Loucy (cell line): Measurements from ENCODE around the gene THSD7A.
A peak's percentile ranks its signal among the peaks of the same experiment; 100 is the strongest.

Source experiments
- H2AFZ ChIP-seq: fragments of 200-600 bp; sonication (generic); 2 replicates; pipeline ENCODE4 v1.6.0; 2016; ENCODE audit warnings: antibody characterized with exemption, mild to moderate bottlenecking, low read length, moderate library complexity
- H3F3A ChIP-seq: fragments of 200-600 bp; 2 replicates; pipeline ENCODE4 v1.6.0; 2016; ENCODE audit warnings: antibody characterized with exemption, low read depth, mild to moderate bottlenecking
- H3K27me3 ChIP-seq: fragments of 200-600 bp; sonication (generic); 2 replicates; pipeline ENCODE4 v1.6.1; 2014; ENCODE audit warnings: low read length, mild to moderate bottlenecking; ENCODE audit not compliant: insufficient read depth, poor library complexity, severe bottlenecking
- H3K36me3 ChIP-seq: fragments of 200-600 bp; sonication (generic); 2 replicates; pipeline ENCODE4 v1.6.1; 2016; ENCODE audit warnings: low read length; ENCODE audit not compliant: insufficient read depth
- H3K4me1 ChIP-seq: fragments of 200-600 bp; sonication (generic); 2 replicates; pipeline ENCODE4 v1.5.1; 2014; ENCODE audit warnings: low read length, mild to moderate bottlenecking; ENCODE audit not compliant: insufficient read depth, poor library complexity, severe bottlenecking
- H3K4me2 ChIP-seq: fragments of 200-600 bp; sonication (generic); 2 replicates; pipeline ENCODE4 v1.6.0; 2014; ENCODE audit warnings: antibody characterized with exemption, low read length, low read depth, mild to moderate bottlenecking; ENCODE audit not compliant: poor library complexity, severe bottlenecking
- H3K4me3 ChIP-seq: fragments of 200-600 bp; sonication (generic); 2 replicates; pipeline ENCODE4 v1.5.1; 2014; ENCODE audit warnings: low read length, mild to moderate bottlenecking, mixed read lengths; ENCODE audit not compliant: poor library complexity, severe bottlenecking
- H3K79me2 ChIP-seq: fragments of 200-600 bp; sonication (generic); 2 replicates; pipeline ENCODE4 v1.6.1; 2014; ENCODE audit warnings: low read length; ENCODE audit not compliant: insufficient read depth
- H3K9ac ChIP-seq: fragments of 200-600 bp; sonication (generic); 2 replicates; pipeline ENCODE4 v1.6.0; 2014; ENCODE audit warnings: mild to moderate bottlenecking, low read depth, low read length, moderate library complexity; ENCODE audit not compliant: poor library complexity, severe bottlenecking
- H3K9me2 ChIP-seq: fragments of 200-600 bp; sonication (generic); replicated peaks from 2 replicates; pipeline ENCODE4 v1.6.1; 2016; ENCODE audit warnings: low read depth, low read length, mixed read lengths
- H3K9me3 ChIP-seq: fragments of 200-600 bp; sonication (generic); 2 replicates; pipeline ENCODE4 v1.6.1; 2014; ENCODE audit warnings: mild to moderate bottlenecking, antibody characterized with exemption, low read length, low read depth; ENCODE audit not compliant: insufficient read depth
- H4K20me1 ChIP-seq: fragments of 200-600 bp; sonication (generic); 2 replicates; pipeline ENCODE4 v1.6.0; 2014; ENCODE audit warnings: antibody characterized with exemption, low read length, mild to moderate bottlenecking; ENCODE audit not compliant: insufficient read depth, poor library complexity, severe bottlenecking
- CTCF ChIP-seq: fragments of 200-600 bp; sonication (generic); conservative IDR thresholded peaks from 2 replicates; pipeline ENCODE4 v1.5.1; 2014; ENCODE audit warnings: mild to moderate bottlenecking, antibody characterized with exemption, low read length
- EZH2phosphoT487 ChIP-seq: fragments of 200-600 bp; IDR thresholded peaks from 2 replicates; pipeline ENCODE4 v1.6.1; 2018; ENCODE audit warnings: antibody characterized with exemption, mild to moderate bottlenecking, moderate library complexity, borderline replicate concordance

THSD7A gene

DNA sequence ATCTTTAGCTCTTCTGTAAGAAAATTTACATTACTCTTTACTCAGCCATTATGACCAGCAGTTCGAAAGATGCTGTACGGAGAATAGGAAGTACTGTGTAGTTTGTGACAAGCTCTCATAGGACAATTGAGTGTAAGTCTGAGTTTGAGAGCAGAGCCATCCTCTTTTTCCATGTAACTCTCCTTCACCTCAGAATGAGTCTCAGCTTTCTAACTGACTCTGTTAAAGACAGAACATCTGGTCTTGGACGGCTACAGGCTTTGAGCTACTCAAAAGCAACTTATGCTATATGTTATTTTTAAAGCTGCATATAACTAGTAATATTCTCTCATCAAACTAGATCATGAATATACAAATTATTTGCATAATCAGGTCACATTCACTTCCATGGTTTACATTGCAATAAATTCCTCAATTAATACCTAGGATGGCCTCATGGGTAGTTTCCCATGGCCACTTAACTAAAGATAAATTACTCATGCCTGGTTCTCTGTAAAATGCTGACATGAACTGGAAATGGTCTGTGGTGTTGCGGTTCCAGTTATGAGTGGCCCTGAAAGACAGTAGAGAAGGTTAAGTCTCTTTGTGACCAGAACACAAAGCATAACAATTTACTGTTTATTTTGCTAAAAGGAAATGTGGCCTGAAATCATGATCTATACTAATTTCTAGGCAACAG is 499.7 kb downstream of the THSD7A start:
- TF ChIP-seq CTCF, result no peak
- no peak for TF ChIP-seq EZH2phosphoT487
- Histone ChIP-seq H3K9me3 (no peaks in the 10 kb centered on the region), H3K27me3 (no peaks in the 10 kb centered on the region), H3K4me2 (no peak overlapping the region), H3K9ac (no peak overlapping the region), H3K9me2 (no peaks in the 10 kb centered on the region), H3K36me3 (no peaks in the 10 kb centered on the region), H3F3A (no peaks in the 10 kb centered on the region), H4K20me1 (no peaks in the 10 kb centered on the region), H2AFZ (no peak overlapping the region), H3K4me1 (no peaks in the 10 kb centered on the region), H3K4me3 (no peak overlapping the region), H3K79me2 (no peaks in the 10 kb centered on the region)

GRCh38 chr7:11331128-11332102 is 500.6 kb downstream of the THSD7A start:
- Histone ChIP-seq H3K27me3 (no peaks in the 10 kb centered on the region), H3K9me3 (no peaks in the 10 kb centered on the region), H3K79me2 (no peaks in the 10 kb centered on the region), H3K36me3 (no peaks in the 10 kb centered on the region), H3K9ac (no peak overlapping the region), H4K20me1 (no peaks in the 10 kb centered on the region), H3K4me2 (no peak overlapping the region), H3K4me1 (no peaks in the 10 kb centered on the region), H3F3A (no peaks in the 10 kb centered on the region), H3K9me2 (no peaks in the 10 kb centered on the region), H3K4me3 (no peak overlapping the region), H2AFZ (no peak overlapping the region)
- TF ChIP-seq EZH2phosphoT487 (no peak), CTCF (peak; percentile 57)

DNA sequence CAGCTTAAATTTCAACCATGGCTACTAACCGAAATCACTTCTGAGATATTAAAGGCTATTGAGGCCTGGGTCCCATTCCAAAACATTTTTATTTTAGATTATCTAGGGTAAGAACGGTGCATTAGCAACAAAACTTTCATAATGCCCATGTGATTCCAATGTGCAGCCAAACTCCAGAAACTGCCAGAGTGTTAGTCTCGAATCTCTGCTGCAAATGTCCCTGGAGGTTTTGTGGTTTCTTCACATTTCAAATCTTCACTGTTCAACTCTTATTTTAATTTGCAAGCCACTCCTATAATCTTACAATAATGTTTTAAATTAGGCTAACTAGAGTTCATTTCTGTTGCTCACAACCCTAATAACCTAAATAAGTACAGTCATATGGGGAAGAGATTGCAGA is 501.3 kb downstream of the THSD7A start:
- no peaks in the 10 kb centered on the region for H4K20me1 ChIP-seq
- H2AFZ ChIP-seq, result no peak overlapping the region
- H3K79me2 ChIP-seq, result no peaks in the 10 kb centered on the region
- no peak for TF ChIP-seq CTCF
- TF ChIP-seq EZH2phosphoT487, result no peak
- H3K27me3 ChIP-seq, result no peaks in the 10 kb centered on the region
- no peak overlapping the region for H3K4me3 ChIP-seq
- H3K9me2 ChIP-seq, result no peaks in the 10 kb centered on the region
- H3K4me1 ChIP-seq, result no peaks in the 10 kb centered on the region
- H3K4me2 ChIP-seq, result no peak overlapping the region
- H3F3A ChIP-seq, result no peaks in the 10 kb centered on the region
- no peaks in the 10 kb centered on the region for H3K36me3 ChIP-seq
- H3K9ac ChIP-seq, result no peak overlapping the region
- no peaks in the 10 kb centered on the region for H3K9me3 ChIP-seq
